Liver (tissue), 3 donors: ENCODE results near the gene MPRIP.

Source experiments
- RAD21 ChIP-seq, 2 donors: IDR thresholded peaks; 2 replicates each; pipeline ENCODE4 v1.6.1; 2016; ENCODE audit warnings: antibody characterized with exemption in 2 of 2, mild to moderate bottlenecking in 2 of 2
- YY1 ChIP-seq: IDR thresholded peaks from 2 replicates; pipeline ENCODE4 v1.6.1; 2016; ENCODE audit warnings: antibody characterized with exemption, mild to moderate bottlenecking
- TF ChIP-seq, protein P1 (sequence below): fragments of 150-350 bp; IDR thresholded peaks from 2 replicates; pipeline ENCODE4 v1.5.1; 2017; ENCODE audit warnings: improper control_type of control experiment, low read depth, low read length; ENCODE audit not compliant: missing input control
- donor health status: healthy.
- donor health status: healthy.

DNA sequence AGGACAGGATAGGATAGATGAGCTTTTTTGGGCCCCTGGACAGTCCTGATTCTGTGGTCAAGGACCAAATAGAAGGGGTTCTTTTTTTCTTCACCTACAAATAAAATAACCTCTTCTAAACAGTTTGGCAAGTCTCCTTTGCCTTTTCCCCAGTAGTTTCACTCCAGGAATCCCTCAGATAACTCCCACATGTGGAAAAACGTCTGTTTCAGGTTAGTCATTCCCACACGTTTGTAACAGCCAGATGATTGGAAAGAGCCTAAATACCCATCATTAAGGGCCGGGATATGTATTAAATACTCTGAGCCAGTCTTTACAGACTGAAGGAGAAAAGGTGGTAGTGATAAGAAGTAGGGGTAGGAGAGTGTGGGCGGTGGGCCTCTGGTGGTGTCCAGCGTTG is 105.6 kb downstream of the MPRIP start:
- TF ChIP-seq, protein P1, sequence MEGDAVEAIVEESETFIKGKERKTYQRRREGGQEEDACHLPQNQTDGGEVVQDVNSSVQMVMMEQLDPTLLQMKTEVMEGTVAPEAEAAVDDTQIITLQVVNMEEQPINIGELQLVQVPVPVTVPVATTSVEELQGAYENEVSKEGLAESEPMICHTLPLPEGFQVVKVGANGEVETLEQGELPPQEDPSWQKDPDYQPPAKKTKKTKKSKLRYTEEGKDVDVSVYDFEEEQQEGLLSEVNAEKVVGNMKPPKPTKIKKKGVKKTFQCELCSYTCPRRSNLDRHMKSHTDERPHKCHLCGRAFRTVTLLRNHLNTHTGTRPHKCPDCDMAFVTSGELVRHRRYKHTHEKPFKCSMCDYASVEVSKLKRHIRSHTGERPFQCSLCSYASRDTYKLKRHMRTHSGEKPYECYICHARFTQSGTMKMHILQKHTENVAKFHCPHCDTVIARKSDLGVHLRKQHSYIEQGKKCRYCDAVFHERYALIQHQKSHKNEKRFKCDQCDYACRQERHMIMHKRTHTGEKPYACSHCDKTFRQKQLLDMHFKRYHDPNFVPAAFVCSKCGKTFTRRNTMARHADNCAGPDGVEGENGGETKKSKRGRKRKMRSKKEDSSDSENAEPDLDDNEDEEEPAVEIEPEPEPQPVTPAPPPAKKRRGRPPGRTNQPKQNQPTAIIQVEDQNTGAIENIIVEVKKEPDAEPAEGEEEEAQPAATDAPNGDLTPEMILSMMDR, result no peak
- TF ChIP-seq YY1, result no peak
- TF ChIP-seq RAD21 (IDR thresholded peaks at IDR 0.05), result no peak
